ENCODE results near the gene KCP. TPM values are rescaled to one million over a fixed set of nuclear protein-coding genes. Genes with fewer than 3 reads are reported as not detected.

KCP gene
- total and polyA plus RNA-seq, 2 experiments from 2014 or later = 0.76 to 1.1 TPM

DNA sequence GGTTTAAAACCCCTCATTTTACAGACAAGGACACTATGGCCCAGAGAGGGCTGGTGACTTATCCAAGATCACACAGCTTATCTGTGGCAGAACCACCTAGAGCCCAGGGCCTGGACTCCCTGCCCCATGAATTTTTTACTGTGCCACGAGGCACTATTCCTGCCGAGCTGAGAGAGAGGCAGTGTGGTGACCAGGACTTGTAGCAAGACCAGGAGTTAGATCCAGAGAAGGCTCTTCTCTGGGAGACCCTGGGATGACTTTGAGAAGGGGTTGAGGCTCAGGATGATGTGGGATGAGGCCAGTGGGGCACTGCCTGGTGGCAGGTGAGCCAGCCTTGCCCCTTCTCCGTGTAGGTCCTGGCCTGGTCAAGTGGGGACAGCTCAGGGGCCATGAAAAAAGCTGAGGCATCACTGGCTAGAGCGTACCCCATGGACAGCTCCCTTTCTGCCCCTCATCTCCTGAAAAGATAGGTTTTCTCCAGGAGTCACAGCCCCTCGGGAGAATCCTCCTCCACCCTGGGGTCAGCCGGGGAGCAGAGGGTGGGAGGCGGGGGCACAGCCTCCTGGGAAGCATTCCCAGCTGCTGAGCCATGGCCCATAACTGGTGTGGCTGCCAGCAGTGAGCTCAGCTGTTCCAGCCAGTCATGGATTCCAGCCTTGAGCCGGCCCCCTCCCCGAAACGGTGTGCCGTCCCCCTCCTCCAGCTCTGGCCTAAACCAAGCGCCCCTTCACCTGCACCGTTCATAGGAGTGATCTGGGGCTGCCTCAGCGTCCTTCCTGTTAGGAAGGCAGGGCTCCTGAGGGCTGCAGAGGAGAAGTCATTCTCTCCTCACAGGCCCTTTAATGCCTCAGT lies 74.5 kb downstream of the KCP start (continued):
- TF ChIP-seq, protein P1, sequence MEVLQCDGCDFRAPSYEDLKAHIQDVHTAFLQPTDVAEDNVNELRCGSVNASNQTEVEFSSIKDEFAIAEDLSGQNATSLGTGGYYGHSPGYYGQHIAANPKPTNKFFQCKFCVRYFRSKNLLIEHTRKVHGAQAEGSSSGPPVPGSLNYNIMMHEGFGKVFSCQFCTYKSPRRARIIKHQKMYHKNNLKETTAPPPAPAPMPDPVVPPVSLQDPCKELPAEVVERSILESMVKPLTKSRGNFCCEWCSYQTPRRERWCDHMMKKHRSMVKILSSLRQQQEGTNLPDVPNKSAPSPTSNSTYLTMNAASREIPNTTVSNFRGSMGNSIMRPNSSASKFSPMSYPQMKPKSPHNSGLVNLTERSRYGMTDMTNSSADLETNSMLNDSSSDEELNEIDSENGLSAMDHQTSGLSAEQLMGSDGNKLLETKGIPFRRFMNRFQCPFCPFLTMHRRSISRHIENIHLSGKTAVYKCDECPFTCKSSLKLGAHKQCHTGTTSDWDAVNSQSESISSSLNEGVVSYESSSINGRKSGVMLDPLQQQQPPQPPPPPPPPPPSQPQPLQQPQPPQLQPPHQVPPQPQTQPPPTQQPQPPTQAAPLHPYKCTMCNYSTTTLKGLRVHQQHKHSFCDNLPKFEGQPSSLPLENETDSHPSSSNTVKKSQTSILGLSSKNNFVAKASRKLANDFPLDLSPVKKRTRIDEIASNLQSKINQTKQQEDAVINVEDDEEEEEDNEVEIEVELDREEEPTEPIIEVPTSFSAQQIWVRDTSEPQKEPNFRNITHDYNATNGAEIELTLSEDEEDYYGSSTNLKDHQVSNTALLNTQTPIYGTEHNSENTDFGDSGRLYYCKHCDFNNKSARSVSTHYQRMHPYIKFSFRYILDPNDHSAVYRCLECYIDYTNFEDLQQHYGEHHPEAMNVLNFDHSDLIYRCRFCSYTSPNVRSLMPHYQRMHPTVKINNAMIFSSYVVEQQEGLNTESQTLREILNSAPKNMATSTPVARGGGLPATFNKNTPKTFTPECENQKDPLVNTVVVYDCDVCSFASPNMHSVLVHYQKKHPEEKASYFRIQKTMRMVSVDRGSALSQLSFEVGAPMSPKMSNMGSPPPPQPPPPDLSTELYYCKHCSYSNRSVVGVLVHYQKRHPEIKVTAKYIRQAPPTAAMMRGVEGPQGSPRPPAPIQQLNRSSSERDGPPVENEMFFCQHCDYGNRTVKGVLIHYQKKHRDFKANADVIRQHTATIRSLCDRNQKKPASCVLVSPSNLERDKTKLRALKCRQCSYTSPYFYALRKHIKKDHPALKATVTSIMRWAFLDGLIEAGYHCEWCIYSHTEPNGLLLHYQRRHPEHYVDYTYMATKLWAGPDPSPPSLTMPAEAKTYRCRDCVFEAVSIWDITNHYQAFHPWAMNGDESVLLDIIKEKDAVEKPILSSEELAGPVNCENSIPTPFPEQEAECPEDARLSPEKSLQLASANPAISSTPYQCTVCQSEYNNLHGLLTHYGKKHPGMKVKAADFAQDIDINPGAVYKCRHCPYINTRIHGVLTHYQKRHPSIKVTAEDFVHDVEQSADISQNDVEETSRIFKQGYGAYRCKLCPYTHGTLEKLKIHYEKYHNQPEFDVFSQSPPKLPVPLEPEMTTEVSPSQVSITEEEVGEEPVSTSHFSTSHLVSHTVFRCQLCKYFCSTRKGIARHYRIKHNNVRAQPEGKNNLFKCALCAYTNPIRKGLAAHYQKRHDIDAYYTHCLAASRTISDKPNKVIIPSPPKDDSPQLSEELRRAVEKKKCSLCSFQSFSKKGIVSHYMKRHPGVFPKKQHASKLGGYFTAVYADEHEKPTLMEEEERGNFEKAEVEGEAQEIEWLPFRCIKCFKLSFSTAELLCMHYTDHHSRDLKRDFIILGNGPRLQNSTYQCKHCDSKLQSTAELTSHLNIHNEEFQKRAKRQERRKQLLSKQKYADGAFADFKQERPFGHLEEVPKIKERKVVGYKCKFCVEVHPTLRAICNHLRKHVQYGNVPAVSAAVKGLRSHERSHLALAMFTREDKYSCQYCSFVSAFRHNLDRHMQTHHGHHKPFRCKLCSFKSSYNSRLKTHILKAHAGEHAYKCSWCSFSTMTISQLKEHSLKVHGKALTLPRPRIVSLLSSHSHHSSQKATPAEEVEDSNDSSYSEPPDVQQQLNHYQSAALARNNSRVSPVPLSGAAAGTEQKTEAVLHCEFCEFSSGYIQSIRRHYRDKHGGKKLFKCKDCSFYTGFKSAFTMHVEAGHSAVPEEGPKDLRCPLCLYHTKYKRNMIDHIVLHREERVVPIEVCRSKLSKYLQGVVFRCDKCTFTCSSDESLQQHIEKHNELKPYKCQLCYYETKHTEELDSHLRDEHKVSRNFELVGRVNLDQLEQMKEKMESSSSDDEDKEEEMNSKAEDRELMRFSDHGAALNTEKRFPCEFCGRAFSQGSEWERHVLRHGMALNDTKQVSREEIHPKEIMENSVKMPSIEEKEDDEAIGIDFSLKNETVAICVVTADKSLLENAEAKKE (CRISPR knock-in tag; IDR thresholded peaks at IDR 0.05) = no peak
- TF ChIP-seq, protein P2, sequence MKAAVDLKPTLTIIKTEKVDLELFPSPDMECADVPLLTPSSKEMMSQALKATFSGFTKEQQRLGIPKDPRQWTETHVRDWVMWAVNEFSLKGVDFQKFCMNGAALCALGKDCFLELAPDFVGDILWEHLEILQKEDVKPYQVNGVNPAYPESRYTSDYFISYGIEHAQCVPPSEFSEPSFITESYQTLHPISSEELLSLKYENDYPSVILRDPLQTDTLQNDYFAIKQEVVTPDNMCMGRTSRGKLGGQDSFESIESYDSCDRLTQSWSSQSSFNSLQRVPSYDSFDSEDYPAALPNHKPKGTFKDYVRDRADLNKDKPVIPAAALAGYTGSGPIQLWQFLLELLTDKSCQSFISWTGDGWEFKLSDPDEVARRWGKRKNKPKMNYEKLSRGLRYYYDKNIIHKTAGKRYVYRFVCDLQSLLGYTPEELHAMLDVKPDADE (IDR thresholded peaks at IDR 0.05) = no peak
- TF ChIP-seq POLR2AphosphoS5 (IDR thresholded peaks at IDR 0.05; ENCODE audit: low read depth) = no peak
- no peak for TF ChIP-seq ZNF331 (CRISPR knock-in tag; IDR thresholded peaks at IDR 0.05; ENCODE audit: low read depth)
- no peak for TF ChIP-seq JUNB (IDR thresholded peaks at IDR 0.05; ENCODE audit: unreplicated experiment)
- no peak for TF ChIP-seq ZNF114 (CRISPR knock-in tag; IDR thresholded peaks at IDR 0.05)

DNA sequence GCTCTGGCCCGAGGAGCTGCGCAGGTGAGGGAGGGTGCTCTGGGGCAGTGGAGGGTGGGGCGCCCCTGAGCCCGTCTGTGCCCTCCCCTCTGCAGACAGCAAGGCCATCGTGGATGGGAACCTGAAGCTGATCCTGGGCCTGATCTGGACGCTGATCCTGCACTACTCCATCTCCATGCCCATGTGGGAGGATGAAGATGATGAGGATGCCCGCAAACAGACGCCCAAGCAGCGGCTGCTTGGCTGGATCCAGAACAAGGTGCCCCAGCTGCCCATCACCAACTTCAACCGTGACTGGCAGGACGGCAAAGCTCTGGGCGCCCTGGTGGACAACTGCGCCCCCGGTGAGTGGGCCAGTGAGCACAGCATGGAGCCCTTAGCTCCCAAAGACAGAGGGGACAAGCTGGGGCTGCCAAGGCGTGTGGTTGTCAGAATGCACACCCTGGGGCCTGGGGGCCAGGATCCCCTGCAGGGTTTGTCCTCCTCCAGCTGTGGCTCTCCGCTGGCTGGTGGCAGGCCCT lies 75.2 kb downstream of the KCP start:
- DNase-seq (ENCODE audit: low spot score) (no peak), ATAC-seq (no peak)
- H3K79me2 ChIP-seq (replicated peaks; ENCODE audit: insufficient read depth) = no peaks in the 10 kb centered on the region
- no peaks in the 10 kb centered on the region for H4K20me1 ChIP-seq (replicated peaks; ENCODE audit: insufficient read depth)
- Mint-ChIP-seq H3K4me3 (no peak overlapping the region), H3K4me1 (peaks cover 16% of the 10 kb centered on the region), H3K36me3 (ENCODE audit: low read depth) (no peaks in the 10 kb centered on the region), H3K27ac (no peak overlapping the region), H3K27me3 (ENCODE audit: insufficient read depth, low read depth, poor library complexity) (peaks cover 31% of the 10 kb centered on the region), H3K9me3 (no peaks in the 10 kb centered on the region; the same call in 2 of the 3 replicates)
- H3F3A ChIP-seq (replicated peaks; ENCODE audit: low read depth) = peaks cover 3% of the 10 kb centered on the region
- H3K27me3 ChIP-seq (ENCODE audit: insufficient read depth) = peaks cover 19% of the 10 kb centered on the region
- no peak overlapping the region for H3K4me3 ChIP-seq
- no peak overlapping the region for H3K27ac ChIP-seq (ENCODE audit: low read depth)
- no peaks in the 10 kb centered on the region for H3K9me2 ChIP-seq (ENCODE audit: insufficient read depth)
- no peak overlapping the region for H2AFZ ChIP-seq
- no peaks in the 10 kb centered on the region for H3K36me3 ChIP-seq (ENCODE audit: insufficient read depth)
- H3K4me1 ChIP-seq (ENCODE audit: insufficient read depth) = peaks cover 22% of the 10 kb centered on the region
- no peak overlapping the region for H3K4me2 ChIP-seq
- TF ChIP-seq CREB1 (CRISPR knock-in tag; IDR thresholded peaks at IDR 0.05; ENCODE audit: low read depth) (no peak), EZH2 (IDR thresholded peaks at IDR 0.05; ENCODE audit: low read depth, unreplicated experiment) (no peak)
